Measurements from ENCODE around the gene LSM3.
A peak's percentile ranks its signal among the peaks of the same experiment; 100 is the strongest.

Gene LSM3

DNA sequence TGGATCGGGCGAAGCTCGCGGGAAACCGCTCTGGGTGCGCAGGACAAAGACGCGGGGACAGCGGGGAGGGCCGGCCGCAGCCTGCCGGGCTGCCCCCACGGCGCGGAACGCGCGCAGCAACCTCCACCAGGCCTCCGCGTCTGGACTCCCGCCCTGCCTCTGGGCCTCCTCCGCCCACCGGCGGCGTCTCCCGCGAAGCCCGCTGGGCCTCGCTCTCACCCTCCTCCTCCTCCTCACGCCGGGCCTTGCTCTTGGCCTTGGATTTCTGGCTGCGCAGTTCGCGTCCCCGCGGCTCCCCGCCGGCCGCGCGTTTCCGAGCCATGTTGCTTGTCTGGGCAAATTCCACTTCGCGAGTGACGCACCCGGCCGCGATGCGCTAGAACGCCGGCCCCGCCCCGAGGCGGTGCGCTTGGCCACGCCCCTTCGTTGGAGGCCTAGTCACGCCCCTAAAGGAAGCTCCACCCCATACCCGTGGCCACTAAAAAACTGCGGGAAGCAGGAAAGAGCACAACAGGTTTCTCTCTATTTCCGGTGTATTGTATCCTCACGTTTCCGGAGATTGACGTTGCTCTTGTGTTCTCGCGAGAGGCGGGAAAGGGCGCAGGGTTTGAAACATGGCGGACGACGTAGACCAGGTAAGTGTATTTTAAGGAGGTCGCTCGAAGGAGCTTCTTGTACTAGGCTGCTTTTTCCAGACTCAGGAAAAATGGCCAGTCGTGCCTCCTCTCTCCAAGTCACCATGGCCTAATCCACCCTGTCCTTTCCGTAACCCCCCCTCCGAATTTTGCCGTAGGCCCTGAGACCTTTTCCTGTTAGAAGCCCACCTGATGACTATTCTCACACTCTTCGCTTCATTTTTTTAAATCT, at the start of gene LSM3, which contains the start of gene XPC:
TSS of gene LSM3 (plus strand) at position 571 of the 867 bp plus-strand sequence. CDS start at position 615, 44 bp downstream.
TSS of gene XPC (minus strand) at position 355 of the 867 bp plus-strand sequence. CDS start at position 322, 33 bp downstream.
- DNase-seq: peak; percentile 96

DNA sequence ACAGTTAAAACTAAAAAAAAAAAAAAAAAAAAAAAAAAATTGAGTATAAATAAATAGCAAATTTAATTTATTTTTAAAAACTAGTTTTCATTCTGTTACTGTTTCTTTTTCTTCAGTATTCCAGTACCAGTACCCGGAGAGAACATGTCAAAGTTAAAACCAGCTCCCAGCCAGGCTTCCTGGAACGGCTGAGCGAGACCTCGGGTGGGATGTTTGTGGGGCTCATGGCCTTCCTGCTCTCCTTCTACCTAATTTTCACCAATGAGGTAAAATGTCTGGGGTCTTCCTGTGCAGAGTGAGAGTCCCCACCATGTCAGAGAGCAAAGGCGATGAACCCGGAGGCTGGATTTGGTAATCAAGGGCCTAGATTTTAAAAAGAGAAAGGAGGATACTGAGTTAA, 49.3 kb upstream of the LSM3 start:
- DNase-seq: no peak

DNA sequence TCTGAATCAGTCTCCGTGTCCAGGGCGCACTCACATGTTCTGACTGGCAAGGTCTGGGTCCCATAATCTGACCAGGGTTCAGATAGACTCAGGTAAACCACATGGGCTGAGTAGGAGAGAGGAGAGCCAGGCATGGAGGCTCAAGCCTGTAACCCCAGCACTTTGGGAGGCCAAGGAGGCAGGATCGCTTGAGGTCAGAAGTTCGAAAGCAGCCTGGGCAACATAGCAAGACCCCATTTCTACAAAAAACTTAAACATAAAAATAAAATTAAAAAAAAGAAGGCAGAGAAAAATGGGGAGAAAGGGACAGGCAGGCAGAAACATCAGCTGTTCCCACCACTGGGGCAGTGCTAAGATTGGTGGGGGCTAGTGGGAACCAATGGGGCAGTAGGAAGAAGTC, 48.4 kb upstream of the LSM3 start:
- DNase-seq: no peak

DNA sequence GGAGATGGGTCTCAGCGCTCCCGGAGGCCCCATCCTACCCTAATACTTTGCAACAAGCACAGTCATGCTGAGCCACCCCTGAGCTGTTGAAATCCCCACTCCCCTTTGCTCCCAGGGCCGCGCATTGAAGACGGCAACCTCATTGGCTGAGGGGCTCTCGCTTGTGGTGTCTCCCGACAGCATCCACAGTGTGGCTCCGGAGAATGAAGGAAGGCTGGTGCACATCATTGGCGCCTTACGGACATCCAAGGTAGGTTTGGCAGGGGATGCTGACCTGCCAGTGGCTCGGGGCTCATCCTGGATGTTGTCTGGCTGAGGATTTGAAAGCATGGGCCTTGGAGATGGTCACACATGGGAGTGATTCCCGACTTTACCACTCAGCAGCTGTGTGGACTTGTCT, 47.9 kb upstream of the LSM3 start:
- no peak for DNase-seq

DNA sequence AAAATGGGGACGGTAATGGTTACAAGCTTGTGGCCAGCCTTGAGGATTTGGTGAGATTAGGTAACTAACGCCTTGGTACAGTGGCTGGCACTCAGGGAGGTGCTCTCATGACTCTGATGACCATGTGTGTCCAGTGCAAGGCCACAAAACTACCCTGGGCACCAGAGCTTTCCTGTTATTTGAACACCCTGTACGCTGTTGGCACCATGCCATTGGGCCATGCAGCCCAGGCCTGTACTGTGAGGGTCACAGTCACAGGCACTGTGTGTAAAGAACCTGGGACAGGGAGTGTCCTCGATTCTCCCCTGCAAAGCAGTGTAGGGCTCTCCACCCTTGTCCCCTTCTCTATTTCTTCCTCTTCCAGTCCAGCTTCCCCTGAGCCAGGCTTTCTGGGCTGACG, 47.5 kb upstream of the LSM3 start:
- no peak for DNase-seq

DNA sequence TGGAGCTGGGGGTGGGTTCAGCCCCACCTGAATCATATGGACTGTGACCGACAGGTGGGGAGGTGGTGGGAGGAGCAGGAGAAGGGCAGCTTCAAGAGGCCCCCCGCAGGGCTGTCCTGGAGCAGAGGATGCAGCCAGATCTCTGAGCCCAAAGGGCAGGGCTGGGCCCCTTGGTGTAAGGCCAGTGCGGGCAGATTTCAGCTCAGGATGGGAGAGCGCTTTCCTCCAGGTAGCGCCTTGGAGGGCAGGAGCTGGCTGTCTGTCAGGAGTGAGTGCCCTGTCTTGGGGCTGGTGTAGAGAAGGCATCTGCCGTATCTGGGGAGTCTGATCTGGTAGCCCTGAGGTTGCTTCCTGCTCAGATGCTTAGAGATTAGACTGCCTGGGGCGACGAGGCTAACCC, 46.5 kb upstream of the LSM3 start:
- DNase-seq: no peak

DNA sequence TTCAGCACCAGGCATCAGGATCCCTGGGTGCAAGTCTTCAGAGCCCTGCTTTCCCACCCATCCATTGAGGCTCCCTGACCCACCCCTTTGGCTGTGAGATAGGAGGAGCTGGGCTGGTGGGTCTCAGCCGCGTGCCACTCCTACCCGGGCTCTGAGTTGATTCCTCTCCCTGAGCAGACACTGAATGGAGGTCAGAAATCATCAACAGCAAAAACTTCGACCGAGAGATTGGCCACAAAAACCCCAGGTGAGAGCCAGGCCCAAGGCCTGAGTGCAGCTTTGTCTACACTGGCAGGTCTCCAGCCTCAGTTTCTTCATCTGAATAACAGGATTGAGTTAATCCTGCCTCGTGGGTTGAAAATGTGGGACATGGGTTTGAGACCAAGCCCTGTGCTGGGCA, 45.9 kb upstream of the LSM3 start:
- DNase-seq: no peak

DNA sequence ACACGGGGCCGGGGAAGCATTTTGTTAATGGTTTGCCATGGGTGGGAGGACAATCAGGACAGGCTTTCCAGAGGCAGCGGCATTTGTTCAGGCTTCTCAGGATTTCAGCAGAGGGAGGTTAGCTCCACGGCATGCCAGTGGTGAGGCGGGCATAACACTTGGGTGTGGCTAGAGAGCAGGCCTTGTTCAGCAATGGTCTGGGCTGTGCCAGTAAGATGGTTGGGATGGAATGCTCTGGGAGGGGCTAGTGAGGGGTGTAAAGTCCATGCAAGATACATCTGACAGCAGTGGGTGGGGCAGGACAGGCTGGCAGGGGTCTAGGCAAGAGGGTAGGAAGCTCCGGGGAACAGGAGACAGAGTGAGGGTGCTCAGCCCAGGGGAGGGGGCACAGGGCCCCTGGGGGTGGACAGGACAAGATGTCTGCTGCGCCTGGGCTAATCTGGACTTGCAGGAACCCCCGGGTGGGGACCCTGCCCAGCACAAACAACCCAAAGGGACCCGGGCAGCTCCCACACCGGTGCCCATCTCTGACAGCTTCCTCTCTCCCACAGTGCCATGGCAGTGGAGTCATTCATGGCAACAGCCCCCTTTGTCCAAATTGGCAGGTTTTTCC, 45.3 kb upstream of the LSM3 start:
- no peak for DNase-seq

DNA sequence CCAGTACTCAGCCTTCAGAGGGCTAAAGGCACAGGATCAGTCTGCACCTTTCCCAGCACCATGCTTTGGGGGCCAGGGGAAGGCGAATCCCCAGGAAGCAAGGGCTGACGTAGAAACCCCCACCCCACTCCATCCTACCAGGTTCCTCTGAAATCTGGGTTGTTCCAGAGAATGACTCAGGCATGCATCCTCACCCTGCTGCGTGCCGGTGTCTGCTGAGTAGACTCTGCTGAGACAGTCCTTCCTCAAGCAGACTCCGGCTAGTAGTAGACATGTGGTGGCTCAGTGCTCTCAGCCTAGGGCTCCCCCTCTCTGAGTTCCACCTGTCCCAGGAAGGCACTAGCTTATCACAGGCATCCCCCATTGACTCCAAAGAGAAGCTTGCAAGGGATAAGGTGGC, 44.7 kb upstream of the LSM3 start:
- DNase-seq: no peak

DNA sequence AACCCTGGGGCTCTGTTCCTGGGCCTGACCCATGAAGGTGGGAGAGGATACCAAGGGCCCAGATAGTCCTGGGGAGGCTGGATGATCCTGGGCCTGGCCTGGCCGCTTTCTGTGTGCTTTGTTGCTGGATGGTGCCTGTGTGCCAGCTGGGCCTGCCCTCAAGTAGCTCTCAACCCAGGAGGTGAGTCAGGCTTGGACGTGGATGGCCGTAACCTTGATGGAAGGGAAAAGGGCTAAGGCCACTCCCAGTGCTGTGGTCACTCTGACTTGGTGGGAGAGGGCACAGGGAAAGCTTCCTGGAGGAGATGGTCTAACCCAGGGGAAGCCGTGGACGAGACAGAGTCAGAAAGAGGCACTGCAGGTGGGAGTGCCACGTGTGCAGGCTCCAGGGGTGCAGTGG, 44.3 kb upstream of the LSM3 start:
- no peak for DNase-seq

DNA sequence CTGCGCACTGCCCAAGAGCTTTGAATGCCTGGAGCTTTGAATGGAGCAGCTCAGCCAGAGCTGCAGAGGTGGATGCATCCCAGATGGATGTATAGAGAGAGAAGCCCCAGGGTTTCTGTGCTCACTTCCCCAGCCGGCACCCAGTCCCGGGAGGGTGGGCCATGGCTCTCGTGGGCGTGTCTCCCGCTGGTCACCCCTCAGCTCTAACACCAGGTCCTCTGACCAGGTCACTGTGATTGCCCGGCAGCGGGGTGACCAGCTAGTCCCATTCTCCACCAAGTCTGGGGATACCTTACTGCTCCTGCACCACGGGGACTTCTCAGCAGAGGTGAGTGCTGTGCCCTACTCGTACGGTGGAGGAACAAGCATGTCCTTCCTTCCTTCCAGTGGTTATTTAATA, 43.0 kb upstream of the LSM3 start:
- DNase-seq: no peak

DNA sequence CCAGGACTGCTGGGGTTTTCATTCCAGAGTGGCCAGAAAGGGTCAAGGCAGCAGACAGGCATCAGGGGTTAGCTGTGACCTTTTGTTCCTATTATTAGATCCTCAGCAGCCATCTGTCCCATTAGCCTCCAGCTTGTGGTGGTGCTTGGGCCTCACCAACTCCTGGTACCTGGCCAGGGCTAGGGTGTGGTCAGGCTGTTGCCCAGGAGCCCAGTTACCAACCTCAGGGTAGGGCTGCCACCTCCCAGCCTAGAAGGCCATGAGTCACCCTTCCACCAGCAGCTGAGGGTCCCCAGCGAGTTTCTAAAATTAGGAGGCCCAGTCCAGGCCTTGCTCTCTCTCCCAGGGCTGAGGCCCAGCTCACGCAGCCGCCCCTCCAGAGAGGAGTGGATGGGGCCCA, 41.6 kb upstream of the LSM3 start:
- DNase-seq: no peak

DNA sequence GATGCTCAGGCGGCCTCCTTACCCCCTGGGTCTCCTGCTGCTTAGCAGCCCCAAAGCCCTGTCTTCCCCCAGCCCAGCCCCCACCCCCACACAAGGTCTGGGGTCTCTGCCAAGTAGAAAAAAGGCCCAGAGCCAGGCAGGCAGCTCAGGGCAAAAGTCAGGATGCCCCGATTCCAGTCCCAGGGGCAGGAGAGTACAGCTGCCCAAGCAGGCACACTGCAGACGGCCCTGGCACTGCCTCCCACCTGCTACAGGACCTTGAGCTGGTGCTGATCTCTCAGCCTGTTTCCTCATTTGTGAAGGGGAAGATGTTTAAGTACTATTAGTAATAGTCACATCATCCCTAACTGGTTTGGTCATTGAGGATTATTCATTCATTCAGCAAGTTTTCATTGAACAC, 41.2 kb upstream of the LSM3 start:
- DNase-seq: no peak

DNA sequence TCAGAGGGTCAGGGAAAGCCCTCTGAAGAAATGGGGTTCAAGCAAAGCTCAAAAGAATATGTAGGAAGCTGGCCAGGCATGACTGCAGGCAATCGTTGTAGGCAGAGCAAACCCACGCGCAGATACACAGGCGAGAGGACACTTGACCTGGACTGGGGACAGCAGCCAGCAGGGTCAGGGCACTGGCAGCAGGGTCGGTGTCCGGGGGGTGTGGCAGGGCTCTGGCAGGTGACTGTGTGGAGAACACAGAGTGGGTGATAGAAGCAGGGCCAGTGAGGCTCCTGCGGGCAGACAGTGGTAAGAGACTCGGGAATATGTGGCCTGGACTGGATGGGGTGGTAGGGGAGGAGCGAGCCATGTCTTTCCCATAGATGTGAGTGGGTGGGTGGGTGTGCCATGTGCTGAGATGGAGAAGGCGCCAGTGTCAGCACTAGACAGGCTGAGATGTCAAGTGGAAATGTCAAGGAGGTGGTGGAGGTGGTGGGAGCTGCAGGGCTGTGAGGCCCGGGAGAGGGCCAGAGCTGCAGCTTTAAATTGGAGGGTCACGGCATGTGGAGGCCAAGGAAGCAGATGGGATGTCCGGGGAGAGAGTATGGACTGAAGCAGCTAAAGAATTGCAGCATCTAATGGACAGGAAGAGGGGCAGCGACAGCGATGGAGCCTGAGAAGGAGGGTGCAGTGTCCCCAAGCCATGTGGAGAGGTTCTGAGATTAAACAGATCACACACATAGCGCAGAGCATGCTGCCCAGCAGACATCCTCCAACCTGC, 40.3 kb upstream of the LSM3 start:
- no peak for DNase-seq

DNA sequence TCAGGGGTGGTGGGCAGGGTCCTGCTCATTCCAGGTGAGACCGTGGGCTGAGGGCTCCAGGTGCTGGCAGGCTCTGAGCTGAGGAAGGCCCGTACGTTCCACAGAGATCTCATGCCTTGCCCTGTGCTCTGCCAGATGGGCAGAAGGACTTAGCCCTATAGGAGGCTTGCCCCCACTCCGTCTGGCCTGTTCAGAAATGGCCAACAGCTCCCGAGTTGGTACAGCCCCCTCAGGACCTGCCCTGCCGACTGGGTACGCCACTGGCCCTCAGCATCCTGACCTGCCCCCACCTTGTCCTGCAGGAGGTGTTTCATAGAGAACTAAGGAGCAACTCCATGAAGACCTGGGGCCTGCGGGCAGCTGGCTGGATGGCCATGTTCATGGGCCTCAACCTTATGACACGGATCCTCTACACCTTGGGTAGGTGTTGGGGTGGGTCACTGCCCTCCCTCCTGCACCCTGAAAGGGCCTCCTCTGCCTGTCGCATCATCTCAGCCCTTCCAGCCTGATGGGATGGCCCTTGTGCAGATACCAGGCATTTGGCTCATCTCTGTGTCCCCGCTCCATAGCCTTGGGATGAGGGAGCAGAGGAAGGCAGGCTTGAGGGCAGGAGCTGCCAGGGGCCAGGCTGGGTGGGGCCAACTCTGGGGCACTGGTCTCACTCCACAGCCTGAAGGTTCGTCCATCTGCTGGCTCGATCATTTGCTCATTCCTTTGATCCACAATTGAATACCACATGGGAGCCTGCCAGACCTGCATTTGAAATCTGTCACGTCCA, 39.5 kb upstream of the LSM3 start:
- no peak for DNase-seq

DNA sequence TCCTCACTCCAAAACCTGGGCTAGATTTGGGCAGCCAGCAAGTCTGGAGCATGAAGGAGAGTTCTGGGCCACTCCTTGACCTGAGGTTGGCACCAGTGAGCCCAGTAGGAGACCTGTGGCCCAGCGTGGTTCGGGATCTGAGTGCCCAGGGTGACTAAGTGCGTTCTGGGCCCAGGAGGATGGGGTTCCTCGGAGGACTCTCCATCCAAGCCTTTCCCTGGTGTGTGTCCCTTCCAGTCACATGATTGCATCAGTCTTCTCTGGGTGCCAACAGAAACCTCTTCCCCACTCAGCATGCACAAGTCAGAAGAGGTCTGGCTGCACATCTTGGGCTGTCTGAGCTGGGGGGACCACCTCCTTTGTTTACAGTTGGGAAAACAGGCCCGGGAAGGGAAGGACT, 38.8 kb upstream of the LSM3 start:
- DNase-seq: no peak

DNA sequence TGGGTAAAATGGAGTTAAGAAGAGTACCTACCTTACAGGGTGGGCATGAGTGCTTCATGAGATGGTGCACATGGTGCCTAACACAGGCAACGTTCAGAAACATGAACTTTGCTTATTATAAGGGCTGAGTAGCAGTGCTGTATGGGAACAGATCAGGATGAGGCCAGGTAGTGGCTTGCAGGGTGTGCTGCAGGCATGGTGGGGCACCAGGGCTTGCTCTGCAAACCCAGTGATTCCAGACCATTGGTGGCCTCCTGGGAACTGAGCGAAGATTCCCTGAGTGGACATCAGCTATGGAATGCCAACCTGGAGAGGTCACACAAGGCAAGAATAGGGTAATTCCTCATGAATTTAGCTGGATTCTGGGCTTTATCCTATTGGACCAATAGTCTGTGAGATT, 37.9 kb upstream of the LSM3 start:
- DNase-seq: no peak

DNA sequence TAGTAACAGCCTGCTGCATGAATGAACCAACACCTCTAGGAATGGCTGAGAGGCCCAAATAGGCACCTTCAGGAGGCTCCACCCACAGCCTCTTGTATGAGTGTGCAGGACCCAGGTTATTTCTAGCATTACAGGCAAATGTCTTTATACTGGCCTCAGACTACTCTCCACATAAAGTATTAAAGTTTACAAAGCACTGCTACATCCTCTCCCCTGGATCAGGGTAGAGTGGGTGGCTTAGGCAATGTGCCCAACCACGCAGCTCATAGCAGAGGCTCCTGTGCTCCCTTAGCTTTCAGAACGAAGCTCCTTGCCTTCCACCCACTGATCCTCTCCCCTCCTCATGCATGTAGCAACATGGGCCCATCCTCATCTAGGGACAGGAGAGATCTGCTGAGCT, 37.5 kb upstream of the LSM3 start:
- DNase-seq: no peak

DNA sequence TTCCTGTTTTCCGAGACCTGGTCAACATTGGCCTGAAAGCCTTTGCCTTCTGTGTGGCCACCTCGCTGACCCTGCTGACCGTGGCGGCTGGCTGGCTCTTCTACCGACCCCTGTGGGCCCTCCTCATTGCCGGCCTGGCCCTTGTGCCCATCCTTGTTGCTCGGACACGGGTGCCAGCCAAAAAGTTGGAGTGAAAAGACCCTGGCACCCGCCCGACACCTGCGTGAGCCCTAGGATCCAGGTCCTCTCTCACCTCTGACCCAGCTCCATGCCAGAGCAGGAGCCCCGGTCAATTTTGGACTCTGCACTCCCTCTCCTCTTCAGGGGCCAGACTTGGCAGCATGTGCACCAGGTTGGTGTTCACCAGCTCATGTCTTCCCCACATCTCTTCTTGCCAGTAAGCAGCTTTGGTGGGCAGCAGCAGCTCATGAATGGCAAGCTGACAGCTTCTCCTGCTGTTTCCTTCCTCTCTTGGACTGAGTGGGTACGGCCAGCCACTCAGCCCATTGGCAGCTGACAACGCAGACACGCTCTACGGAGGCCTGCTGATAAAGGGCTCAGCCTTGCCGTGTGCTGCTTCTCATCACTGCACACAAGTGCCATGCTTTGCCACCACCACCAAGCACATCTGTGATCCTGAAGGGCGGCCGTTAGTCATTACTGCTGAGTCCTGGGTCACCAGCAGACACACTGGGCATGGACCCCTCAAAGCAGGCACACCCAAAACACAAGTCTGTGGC, 36.8 kb upstream of the LSM3 start:
- no peak for DNase-seq

DNA sequence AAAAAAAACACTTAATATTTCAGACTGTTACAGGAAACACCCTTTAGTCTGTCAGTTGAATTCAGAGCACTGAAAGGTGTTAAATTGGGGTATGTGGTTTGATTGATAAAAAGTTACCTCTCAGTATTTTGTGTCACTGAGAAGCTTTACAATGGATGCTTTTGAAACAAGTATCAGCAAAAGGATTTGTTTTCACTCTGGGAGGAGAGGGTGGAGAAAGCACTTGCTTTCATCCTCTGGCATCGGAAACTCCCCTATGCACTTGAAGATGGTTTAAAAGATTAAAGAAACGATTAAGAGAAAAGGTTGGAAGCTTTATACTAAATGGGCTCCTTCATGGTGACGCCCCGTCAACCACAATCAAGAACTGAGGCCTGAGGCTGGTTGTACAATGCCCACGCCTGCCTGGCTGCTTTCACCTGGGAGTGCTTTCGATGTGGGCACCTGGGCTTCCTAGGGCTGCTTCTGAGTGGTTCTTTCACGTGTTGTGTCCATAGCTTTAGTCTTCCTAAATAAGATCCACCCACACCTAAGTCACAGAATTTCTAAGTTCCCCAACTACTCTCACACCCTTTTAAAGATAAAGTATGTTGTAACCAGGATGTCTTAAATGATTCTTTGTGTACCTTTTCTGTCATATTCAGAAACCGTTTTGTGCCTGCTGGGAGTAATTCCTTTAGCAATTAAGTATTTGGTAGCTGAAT, 35.9 kb upstream of the LSM3 start:
- DNase-seq: no peak
